Lung (tissue), 12 donors: ENCODE data around the gene BLTP2. TPM values are rescaled to one million over a fixed set of nuclear protein-coding genes. Genes with fewer than 3 reads are reported as not detected.

Experiments used
- ATAC-seq: fragments of 200-7000 bp; cut with Tn5 transposase; one replicate; pipeline ENCODE4 v1.9.1; 2020; ENCODE audit warnings: moderate number of reproducible peaks; ENCODE audit not compliant: insufficient read depth, low FRiP score
- DNase-seq, 3 donors: peaks; one replicate each; pipeline ENCODE4 v3.0.0-alpha.2; 2013 to 2017
- H3K27ac ChIP-seq, 2 donors: one replicate each; pipeline ENCODE4 v1.5.1; 2013; ENCODE audit warnings: mild to moderate bottlenecking in 2 of 2, moderate library complexity in 2 of 2, control low read depth in 1 of 2, inconsistent platforms in 1 of 2, low read depth in 1 of 2, low read length in 1 of 2
- H3K27me3 ChIP-seq, 3 donors: one replicate each; pipeline ENCODE4 v1.5.1; 2013; ENCODE audit warnings: low read length in 2 of 3; ENCODE audit not compliant: control insufficient read depth in 3 of 3, insufficient read depth in 3 of 3
- H3K36me3 ChIP-seq, 4 donors: one replicate each; pipeline ENCODE4 v1.5.1; 2013; ENCODE audit warnings: low read length in 4 of 4, mild to moderate bottlenecking in 1 of 4, moderate library complexity in 1 of 4; ENCODE audit not compliant: control insufficient read depth in 4 of 4, insufficient read depth in 4 of 4
- H3K4me1 ChIP-seq, 5 donors: one replicate each; pipeline ENCODE4 v1.5.1; 2013; ENCODE audit warnings: low read length in 5 of 5, mild to moderate bottlenecking in 2 of 5, moderate library complexity in 1 of 5; ENCODE audit not compliant: control insufficient read depth in 5 of 5, insufficient read depth in 5 of 5
- H3K4me3 ChIP-seq: one replicate; pipeline ENCODE4 v1.5.1; 2013; ENCODE audit warnings: mild to moderate bottlenecking, control low read depth, moderate library complexity
- H3K9ac ChIP-seq, 2 donors: one replicate each; pipeline ENCODE4 v1.5.1; 2013; ENCODE audit warnings: low read length in 2 of 2, control low read depth in 1 of 2; ENCODE audit not compliant: insufficient read depth in 1 of 2
- H3K9me3 ChIP-seq, 4 donors: one replicate each; pipeline ENCODE4 v1.5.1; 2013; ENCODE audit warnings: low read length in 3 of 4, mild to moderate bottlenecking in 1 of 4, moderate library complexity in 1 of 4; ENCODE audit not compliant: control insufficient read depth in 4 of 4, insufficient read depth in 3 of 4
- CTCF ChIP-seq: IDR thresholded peaks from 2 replicates; pipeline ENCODE4 v1.5.1; 2012; ENCODE audit warnings: mild to moderate bottlenecking; ENCODE audit errors: control extremely low read depth, extremely low read depth
- WGBS, 2 donors: extraction: QIAGEN DNeasy Blood & Tissue Kit; methylation state at CpG; one replicate each; pipeline ENCODE4 v1.1.7; 2013; 5-methylcytosine and 5-hydroxymethylcytosine counted together
- polyA plus RNA-seq, 2 donors: library from polyadenylated mRNA; stranded (reverse); fragments of 200-250 nt; gene quantifications; one replicate each; pipeline ENCODE4 v1.2.1, GENCODE V29; 2013
- total RNA-seq, 2 donors: library from RNA; depleted of rRNA in 1 of 2; stranded (reverse); fragments of >200 nt in 1 of 2; gene quantifications; one replicate each; pipeline ENCODE4 v1.2.1, GENCODE V29; 2014 to 2021
- donor health status: control.
- donor health status: control.
- donor health status: Bipolar disorder and iron deficiency.
- donor health status: healthy.
- donor health status: DM: yes; HTN: yes; CAD: no.

Gene BLTP2
- total and polyA plus RNA-seq, 4 donors, result 23.4 to 147 (median 63.9) TPM

DNA sequence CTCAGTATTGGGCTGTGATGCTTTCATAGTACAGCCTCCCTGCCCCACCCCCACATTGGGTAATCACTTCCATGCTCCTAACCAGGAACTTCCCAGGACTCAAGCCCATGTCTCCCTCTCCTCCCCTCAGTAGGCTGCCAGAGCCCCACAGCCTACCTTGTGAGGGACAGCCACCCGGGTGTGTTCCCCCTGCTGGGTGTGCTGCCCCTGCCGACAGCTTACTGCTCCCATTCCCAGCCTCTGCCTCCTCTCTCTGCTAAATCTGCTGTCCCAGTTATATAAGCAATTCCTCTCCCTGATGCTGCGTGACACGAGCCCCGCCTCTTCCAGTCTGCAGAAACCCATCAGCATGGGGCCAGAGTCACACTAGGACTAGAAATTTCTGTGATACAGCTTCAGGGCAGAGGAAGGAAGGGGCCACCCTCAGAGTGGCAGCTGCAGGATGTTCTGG is 31.0 kb downstream of the BLTP2 start, which contains the start of gene RSKR:
TSS of gene RSKR (minus strand) at position 255 of the 451 bp plus-strand sequence. CDS start at position 231, 24 bp downstream.
- no peak within 1 kb of the TSS for H3K27ac ChIP-seq
- ATAC-seq (no peak), DNase-seq (no peak)
- H3K4me1 ChIP-seq, result no peaks in the 10 kb centered on the region
- whole genome bisulfite sequencing, 2 donors, result 54 to 73% methylated on average over 5 of the region's 5 CpGs
- H3K4me3 ChIP-seq, result no peak within 1 kb of the TSS
- H3K9me3 ChIP-seq, result no peaks in the 10 kb centered on the region
- H3K36me3 ChIP-seq, result peaks cover 23 to 40% (median 33%) of the 10 kb centered on the region in 4 donors
- no peaks in the 10 kb centered on the region for H3K27me3 ChIP-seq
- H3K9ac ChIP-seq, result no peak within 1 kb of the TSS
- no peak for TF ChIP-seq CTCF

GRCh38 chr17:28612936-28613872 is 31.8 kb downstream of the BLTP2 start:
- peak; percentile 20 for TF ChIP-seq CTCF
- ATAC-seq (no peak), DNase-seq (peak; percentile 39 to 60 (median 56))
- H3K4me1 ChIP-seq, result no peaks in the 10 kb centered on the region
- H3K36me3 ChIP-seq, result peaks cover 20 to 36% (median 27%) of the 10 kb centered on the region in 4 donors
- no peak overlapping the region for H3K4me3 ChIP-seq
- no peak overlapping the region for H3K9ac ChIP-seq
- H3K27ac ChIP-seq, result no peak overlapping the region
- H3K27me3 ChIP-seq, result no peaks in the 10 kb centered on the region
- H3K9me3 ChIP-seq, result no peaks in the 10 kb centered on the region
- 82 to 83% methylated on average over 6 of the region's 6 CpGs for WGBS, 2 donors

DNA sequence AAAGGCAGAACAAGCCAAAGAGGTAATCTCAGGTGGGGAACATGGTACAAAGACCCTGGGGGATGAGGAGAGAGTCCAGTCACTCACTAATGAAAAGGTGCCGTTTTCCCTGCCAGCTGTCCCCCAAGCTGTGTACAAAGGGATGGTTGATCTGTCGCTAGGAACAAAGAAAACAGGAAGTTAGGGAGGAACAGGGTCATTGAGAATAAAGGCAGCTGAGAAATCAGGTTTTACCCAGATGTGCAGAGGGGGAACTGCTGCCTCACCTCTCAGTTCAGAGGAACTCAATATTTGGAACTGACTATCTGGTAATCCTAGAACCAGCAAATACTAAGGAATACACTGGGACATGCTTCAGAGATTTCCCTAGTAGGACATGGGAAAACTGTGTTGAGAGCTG is 32.4 kb downstream of the BLTP2 start:
- H3K9me3 ChIP-seq, result no peaks in the 10 kb centered on the region
- no peaks in the 10 kb centered on the region for H3K4me1 ChIP-seq
- no peak for TF ChIP-seq CTCF
- ATAC-seq (no peak), DNase-seq (no peak)
- no peak overlapping the region for H3K9ac ChIP-seq
- peaks cover 20 to 36% (median 26%) of the 10 kb centered on the region in 4 donors for H3K36me3 ChIP-seq
- H3K27me3 ChIP-seq, result no peaks in the 10 kb centered on the region
- no peak overlapping the region for H3K27ac ChIP-seq
- WGBS, 2 donors, result 28 to 41% methylated on average over 2 of the region's 2 CpGs
- H3K4me3 ChIP-seq, result no peak overlapping the region
